22Rv1 (cell line): Measurements from ENCODE around the gene UGT3A1.

Experiments
- ZFX ChIP-seq: fragments of 450-650 bp; IDR thresholded peaks from 2 replicates; pipeline ENCODE4 v1.6.1; 2017; ENCODE audit warnings: antibody characterized with exemption, borderline replicate concordance
- TF ChIP-seq, protein P1 (sequence below): fragments of 450-650 bp; IDR thresholded peaks from 2 replicates; pipeline ENCODE4 v1.5.1; 2017; ENCODE audit warnings: mild to moderate bottlenecking

DNA sequence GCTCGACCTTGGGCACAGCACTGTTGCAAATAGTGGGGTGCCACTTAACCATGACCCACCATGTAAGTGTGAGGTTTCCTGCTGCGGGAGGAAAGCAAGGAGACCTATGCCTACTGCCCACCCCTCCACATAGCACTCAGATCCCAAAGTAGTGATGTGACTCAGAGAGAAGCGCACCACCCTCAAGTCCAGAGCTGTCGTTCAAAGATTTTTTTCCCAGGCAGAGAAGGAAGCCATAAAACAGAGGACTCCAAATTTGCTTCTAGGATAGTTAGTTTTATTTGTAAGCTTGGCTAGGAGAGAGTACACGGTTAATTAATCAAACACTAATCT, 19.3 kb downstream of the UGT3A1 start:
- TF ChIP-seq, protein P1, sequence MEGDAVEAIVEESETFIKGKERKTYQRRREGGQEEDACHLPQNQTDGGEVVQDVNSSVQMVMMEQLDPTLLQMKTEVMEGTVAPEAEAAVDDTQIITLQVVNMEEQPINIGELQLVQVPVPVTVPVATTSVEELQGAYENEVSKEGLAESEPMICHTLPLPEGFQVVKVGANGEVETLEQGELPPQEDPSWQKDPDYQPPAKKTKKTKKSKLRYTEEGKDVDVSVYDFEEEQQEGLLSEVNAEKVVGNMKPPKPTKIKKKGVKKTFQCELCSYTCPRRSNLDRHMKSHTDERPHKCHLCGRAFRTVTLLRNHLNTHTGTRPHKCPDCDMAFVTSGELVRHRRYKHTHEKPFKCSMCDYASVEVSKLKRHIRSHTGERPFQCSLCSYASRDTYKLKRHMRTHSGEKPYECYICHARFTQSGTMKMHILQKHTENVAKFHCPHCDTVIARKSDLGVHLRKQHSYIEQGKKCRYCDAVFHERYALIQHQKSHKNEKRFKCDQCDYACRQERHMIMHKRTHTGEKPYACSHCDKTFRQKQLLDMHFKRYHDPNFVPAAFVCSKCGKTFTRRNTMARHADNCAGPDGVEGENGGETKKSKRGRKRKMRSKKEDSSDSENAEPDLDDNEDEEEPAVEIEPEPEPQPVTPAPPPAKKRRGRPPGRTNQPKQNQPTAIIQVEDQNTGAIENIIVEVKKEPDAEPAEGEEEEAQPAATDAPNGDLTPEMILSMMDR: no peak
- TF ChIP-seq ZFX: no peak
